Germinal center (tissue), 1 donor: Measurements from ENCODE around the gene CABCOCO1.
A peak's percentile ranks its signal among the peaks of the same experiment; 100 is the strongest.
"Not testable (repeated sequence)": the region's sequence is repeated elsewhere in the genome, so short reads cannot be mapped to it uniquely, and the experiment has no call there.

Experiments used
- DNase-seq: peaks from one replicate; pipeline ENCODE4 v3.0.0; 2012; ENCODE audit warnings: mixed read lengths, low spot score

The CABCOCO1 gene

GRCh38 chr10:61719906-61720305 is 57.2 kb downstream of the CABCOCO1 start:
- DNase-seq, result no peak

- no peak for DNase-seq
Observed at GRCh38 chr10:61721431-61721830, 58.7 kb downstream of the CABCOCO1 start.

- DNase-seq, result not testable (repeated sequence)
Observed at GRCh38 chr10:61725221-61725620, 62.5 kb downstream of the CABCOCO1 start.

GRCh38 chr10:61729596-61729995 is 66.9 kb downstream of the CABCOCO1 start:
- DNase-seq, result no peak

GRCh38 chr10:61730671-61731070 is 67.9 kb downstream of the CABCOCO1 start:
- no peak for DNase-seq

GRCh38 chr10:61731638-61732037 is 68.9 kb downstream of the CABCOCO1 start:
- DNase-seq, result no peak

- no peak for DNase-seq
Observed at GRCh38 chr10:61732629-61733278, 70.0 kb downstream of the CABCOCO1 start.

- no peak for DNase-seq
Observed at GRCh38 chr10:61733358-61733940, 70.7 kb downstream of the CABCOCO1 start.

GRCh38 chr10:61735882-61736281 is 73.2 kb downstream of the CABCOCO1 start:
- no peak for DNase-seq

GRCh38 chr10:61737455-61737854 is 74.7 kb downstream of the CABCOCO1 start:
- DNase-seq, result not testable (repeated sequence)

- DNase-seq, result no peak
Observed at GRCh38 chr10:61742812-61743211, 80.1 kb downstream of the CABCOCO1 start.

- DNase-seq, result no peak
Observed at GRCh38 chr10:61744469-61744868, 81.7 kb downstream of the CABCOCO1 start.

- no peak for DNase-seq
Observed at GRCh38 chr10:61746377-61746776, 83.6 kb downstream of the CABCOCO1 start.

- no peak for DNase-seq
Observed at GRCh38 chr10:61747307-61747706, 84.6 kb downstream of the CABCOCO1 start.

- no peak for DNase-seq
Observed at GRCh38 chr10:61749291-61749690, 86.6 kb downstream of the CABCOCO1 start.

GRCh38 chr10:61750943-61751471 is 88.3 kb downstream of the CABCOCO1 start:
- DNase-seq, result peak; percentile 71

- no peak for DNase-seq
Observed at GRCh38 chr10:61751599-61751998, 88.9 kb downstream of the CABCOCO1 start.

- no peak for DNase-seq
Observed at GRCh38 chr10:61752111-61753011, 89.6 kb downstream of the CABCOCO1 start.

- no peak for DNase-seq
Observed at GRCh38 chr10:61753453-61753852, 90.7 kb downstream of the CABCOCO1 start.

GRCh38 chr10:61754587-61755550 is 92.1 kb downstream of the CABCOCO1 start:
- no peak for DNase-seq

GRCh38 chr10:61757001-61757400 is 94.3 kb downstream of the CABCOCO1 start:
- DNase-seq, result no peak
